Measurements from ENCODE around the gene CRTC1. TPM values are rescaled to one million over a fixed set of nuclear protein-coding genes. Genes with fewer than 3 reads are reported as not detected.

The CRTC1 gene
- total and polyA plus RNA-seq, 9 of the 15 experiments (the other 6 are each of a cell fraction or from before 2014, with no cell fraction given): 0.25 to 3.8 (median 1.2) TPM; not detected in 2

- WGBS (ENCODE audit: insufficient coverage, low coverage, missing lambda C conversion rate): 74% methylated on average over 10 of the region's 10 CpGs
- Histone ChIP-seq H3K79me2 (ENCODE audit: control insufficient read depth, insufficient read depth, low read length) (no peaks in the 10 kb centered on the region), H3K4me3 (no peak overlapping the region), H3K27me3 (ENCODE audit: control insufficient read depth in 2 of 2, insufficient read depth in 2 of 2, low read length in 2 of 2) (no peaks in the 10 kb centered on the region), H3K36me3 (ENCODE audit: control insufficient read depth, insufficient read depth, low read length) (no peaks in the 10 kb centered on the region; the same call in 2 of the 3 replicates), H4K20me1 (replicated peaks; ENCODE audit: control insufficient read depth, insufficient read depth, low read length) (peaks cover 38% of the 10 kb centered on the region; the same call in 1 of the 2 replicates), H3K4me2 (ENCODE audit: insufficient read depth, low read length) (no peak overlapping the region), H2AFZ (ENCODE audit: low read depth, low read length) (no peak overlapping the region), H3K4me1 (replicated peaks in 1 of 2; ENCODE audit: control insufficient read depth in 2 of 2, insufficient read depth in 2 of 2, low read length in 2 of 2) (peaks cover 7 to 61% of the 10 kb centered on the region in 2 experiments; a peak in 4 of 5 replicates), H3K9me3 (replicated peaks; ENCODE audit: control insufficient read depth, insufficient read depth, low read depth, low read length) (no peaks in the 10 kb centered on the region), H3K9me1 (ENCODE audit: control insufficient read depth, insufficient read depth, low read length) (no peaks in the 10 kb centered on the region), H3K27ac (ENCODE audit: extremely low read depth, low read depth, low read length) (no peak overlapping the region), H3K9ac (ENCODE audit: insufficient read depth in 1 of 2, low read depth in 2 of 2, low read length in 2 of 2) (0 out of 4 replicates have a peak overlapping the region, but pooled peaks of 1 of the 2 experiments have one; percentile 16)
- FAIRE-seq: no peak
- BruUV-seq (replicated peaks): no TSS peak
- ATAC-seq: no peak
- intact Hi-C loops (cut with micrococcal nuclease): no loop called here
- CTCF ChIA-PET (ENCODE audit: low intra/inter-chr PET ratio): no interaction called here
- in situ Hi-C loops (cut with MboI): no loop called here
- no peak for DNase-seq (ENCODE audit: extremely low read depth in 1 of 4, low spot score in 3 of 4)
- POLR2A ChIA-PET: interaction anchor here (0.7 kb wide), 1 partner anchor 89 kb away, joined by 4 read pairs; no protein-coding TSS in a partner anchor
- TF ChIP-seq ETV6 (IDR thresholded peaks at IDR 0.05; ENCODE audit: borderline replicate concordance in 1 of 2, low read depth in 2 of 2, low read length in 1 of 2) (no peak), ETV6 (CRISPR knock-in tag; IDR thresholded peaks at IDR 0.05; ENCODE audit: borderline replicate concordance) (no peak), TCF7 (IDR thresholded peaks at IDR 0.05; ENCODE audit: borderline replicate concordance) (no peak), ZZZ3 (IDR thresholded peaks at IDR 0.05) (no peak), FOXK1 (CRISPR knock-in tag; IDR thresholded peaks at IDR 0.05; ENCODE audit: borderline replicate concordance) (no peak), MECOM (CRISPR knock-in tag; IDR thresholded peaks at IDR 0.05) (no peak), ZNF766 (CRISPR knock-in tag; conservative IDR thresholded peaks at IDR 0.05) (no peak), ZNF280A (IDR thresholded peaks at IDR 0.05; ENCODE audit: low read depth, partially characterized antibody) (no peak), NR2C1 (IDR thresholded peaks at IDR 0.05) (no peak), NR2C1 (tag; IDR thresholded peaks at IDR 0.05) (no peak), ZNF239 (CRISPR knock-in tag; IDR thresholded peaks at IDR 0.05) (no peak), KAT7 (CRISPR knock-in tag; IDR thresholded peaks at IDR 0.05; ENCODE audit: borderline replicate concordance) (no peak), RREB1 (CRISPR knock-in tag; IDR thresholded peaks at IDR 0.05) (no peak), DNMT1 (IDR thresholded peaks at IDR 0.05) (no peak), TAF7 (tag; IDR thresholded peaks at IDR 0.05) (no peak)
These were observed 22.4 kb upstream of the CRTC1 start for GRCh38 chr19:18660939-18661670.

All from K562 (cell line).